T-cell (primary cell): ENCODE results near the gene RUSC1. TPM values are rescaled to one million over a fixed set of nuclear protein-coding genes. Genes with fewer than 3 reads are reported as not detected.
A peak's percentile ranks its signal among the peaks of the same experiment; 100 is the strongest.
"Not testable (repeated sequence)": the region's sequence is repeated elsewhere in the genome, so short reads cannot be mapped to it uniquely, and the experiment has no call there.

Source experiments
- ATAC-seq, 4 experiments: fragments of 200-7000 bp in 3 of 4; fragments of 150-1000 bp in 1 of 4; cut with Tn5 transposase; replicated peaks in 1 of 4; 1 replicate in 3 of 4; 2 replicates in 1 of 4; pipeline ENCODE4 v1.10.0; 2021; ENCODE audit warnings: moderate library complexity in 3 of 4, mild to moderate bottlenecking in 2 of 4, moderate number of reproducible peaks in 1 of 4
- CTCF ChIA-PET, 2 donors: fragments of 300-600 bp; sonication (Branson Sonifier 250); formaldehyde crosslinking; loops; one replicate each; lab custom pipeline; 2022; ENCODE audit warnings: antibody characterized with exemption in 2 of 2; lab: Charles Lee
- POLR2A ChIA-PET, 2 donors: fragments of 300-600 bp; sonication (Branson Sonifier 250); formaldehyde crosslinking; loops; one replicate each; lab custom pipeline; 2022; ENCODE audit warnings: antibody characterized with exemption in 2 of 2; lab: Charles Lee
- DNase-seq, 35 experiments: peaks; one replicate each; pipeline versions ENCODE4 v3.0.0 to v3.0.0-alpha.2; 2013 to 2023
- H3K27ac ChIP-seq: one replicate; pipeline ENCODE4 v1.5.1; 2013; ENCODE audit warnings: low read length
- H3K27me3 ChIP-seq, 2 experiments: replicated peaks in 1 of 2; 1 replicate in 1 of 2; 2 replicates in 1 of 2; pipeline versions ENCODE4 v1.6.1 to v1.7.0; 2013; ENCODE audit warnings: low read length in 1 of 2, mixed read lengths in 1 of 2; ENCODE audit not compliant: control insufficient read depth in 2 of 2, insufficient read depth in 2 of 2; ENCODE audit errors: extremely low read depth in 1 of 2
- H3K36me3 ChIP-seq, 2 donors: 1 replicate in 1 of 2; 2 replicates in 1 of 2; pipeline versions ENCODE4 v1.6.1 to v1.7.0; 2013; ENCODE audit warnings: low read length in 1 of 2; ENCODE audit not compliant: control insufficient read depth in 2 of 2, insufficient read depth in 1 of 2; ENCODE audit errors: extremely low read depth in 1 of 2
- H3K4me1 ChIP-seq, 2 experiments: 1 replicate in 1 of 2; 2 replicates in 1 of 2; pipeline versions ENCODE4 v1.6.1 to v1.7.0; 2013; ENCODE audit warnings: low read length in 2 of 2, mixed read lengths in 1 of 2; ENCODE audit not compliant: insufficient read depth in 2 of 2, control insufficient read depth in 1 of 2; ENCODE audit errors: extremely low read depth in 1 of 2
- H3K4me3 ChIP-seq, 2 donors: 1 replicate in 1 of 2; 2 replicates in 1 of 2; pipeline versions ENCODE4 v1.5.1 to v1.7.0; 2013; ENCODE audit warnings: mild to moderate bottlenecking in 2 of 2, low read length in 1 of 2, moderate library complexity in 1 of 2; ENCODE audit not compliant: control insufficient read depth in 1 of 2; ENCODE audit errors: extremely low read depth in 1 of 2
- H3K9me3 ChIP-seq: 2 replicates; pipeline ENCODE4 v1.7.0; 2013
- H3K27ac Mint-ChIP-seq, 2 donors: one replicate each; pipeline ENCODE4 v1.8.0; 2020 to 2021; ENCODE audit warnings: mild to moderate bottlenecking in 2 of 2, mixed read lengths in 2 of 2
- H3K27me3 Mint-ChIP-seq, 2 donors: one replicate each; pipeline ENCODE4 v1.8.0; 2021 to 2022; ENCODE audit warnings: mixed read lengths in 2 of 2
- H3K36me3 Mint-ChIP-seq: one replicate; pipeline ENCODE4 v1.8.0; 2021; ENCODE audit warnings: mixed read lengths
- H3K4me1 Mint-ChIP-seq, 3 donors: one replicate each; pipeline ENCODE4 v1.8.0; 2020 to 2022; ENCODE audit warnings: mixed read lengths in 3 of 3, mild to moderate bottlenecking in 1 of 3
- H3K4me3 Mint-ChIP-seq, 3 donors: one replicate each; pipeline ENCODE4 v1.8.0; 2020 to 2022; ENCODE audit warnings: mild to moderate bottlenecking in 3 of 3, mixed read lengths in 3 of 3, moderate library complexity in 3 of 3
- H3K9me3 Mint-ChIP-seq, 3 donors: one replicate each; pipeline ENCODE4 v1.8.0; 2020 to 2022; ENCODE audit warnings: mixed read lengths in 3 of 3
- WGBS: methylation state at CpG from one replicate; pipeline ENCODE4 v1.1.5; 2013; ENCODE audit warnings: missing lambda C conversion rate; ENCODE audit not compliant: insufficient coverage; 5-methylcytosine and 5-hydroxymethylcytosine counted together
- total RNA-seq, 35 experiments: library from RNA in 6 of 35; stranded (reverse) in 6 of 35; fragments of 120-200 nt in 1 of 35; gene quantifications; one replicate each; pipeline versions ENCODE4 v1.2.1 to v1.2.4 and lab custom pipeline; 2013 to 2026

RUSC1 gene
- total RNA-seq, 5 donors from 2014 or later (not counting 1 experiment from before 2014, with no cell fraction given), result 14.4 to 25.2 (median 22.9) TPM

- Mint-ChIP-seq H3K4me3 (no peak overlapping the region), H3K4me1 (no peaks in the 10 kb centered on the region), H3K27me3 (peaks cover 0 to 3% of the 10 kb centered on the region in 2 donors), H3K36me3 (no peaks in the 10 kb centered on the region), H3K27ac (no peak overlapping the region), H3K9me3 (no peaks in the 10 kb centered on the region)
- Histone ChIP-seq H3K4me1 (no peaks in the 10 kb centered on the region), H3K27ac (no peak overlapping the region), H3K9me3 (no peaks in the 10 kb centered on the region), H3K27me3 (peaks cover 0 to 5% of the 10 kb centered on the region in 2 experiments), H3K36me3 (no peaks in the 10 kb centered on the region), H3K4me3 (no peak overlapping the region)
- 97% methylated on average over 17 of the region's 18 CpGs for WGBS
- ATAC-seq (no peak), DNase-seq (no peak)
- CTCF ChIA-PET, result no interaction called here
- POLR2A ChIA-PET, result no interaction called here
Observed at GRCh38 chr1:155285631-155286044, 35.1 kb upstream of the RUSC1 start.

DNA sequence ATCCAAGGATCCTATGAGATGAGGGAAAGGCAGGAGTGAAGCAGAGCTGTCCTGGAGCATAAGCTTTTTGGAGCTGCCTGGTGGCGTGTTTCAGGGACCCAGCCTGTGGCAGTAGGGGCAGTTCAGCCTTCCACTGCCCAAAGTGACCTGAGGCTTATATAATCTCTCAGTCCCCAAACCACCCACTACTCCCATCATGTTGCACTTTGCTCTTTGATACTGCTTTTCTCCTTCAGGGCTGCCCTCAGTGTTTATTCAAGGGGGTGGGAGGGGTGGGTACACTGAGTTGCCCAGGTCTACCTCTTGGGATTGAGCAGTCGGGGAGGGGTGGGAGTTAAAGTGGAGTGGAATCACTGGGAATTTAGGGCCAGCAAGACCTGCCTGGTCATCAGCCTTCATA lies 34.1 kb upstream of the RUSC1 start:
- Mint-ChIP-seq H3K27me3 (peaks cover 0 to 3% of the 10 kb centered on the region in 2 donors), H3K36me3 (no peaks in the 10 kb centered on the region), H3K9me3 (no peaks in the 10 kb centered on the region), H3K4me3 (no peak overlapping the region), H3K27ac (no peak overlapping the region), H3K4me1 (no peaks in the 10 kb centered on the region)
- no peaks in the 10 kb centered on the region for H3K4me1 ChIP-seq
- DNase-seq (no peak), ATAC-seq (no peak)
- H3K27ac ChIP-seq, result no peak overlapping the region
- WGBS, result 100% methylated on average over 1 of the region's 2 CpGs
- CTCF ChIA-PET, result no interaction called here
- no peak overlapping the region for H3K4me3 ChIP-seq
- H3K36me3 ChIP-seq, result no peaks in the 10 kb centered on the region
- peaks cover 0 to 9% of the 10 kb centered on the region in 2 experiments for H3K27me3 ChIP-seq
- H3K9me3 ChIP-seq, result no peaks in the 10 kb centered on the region
- POLR2A ChIA-PET, result no interaction called here

DNA sequence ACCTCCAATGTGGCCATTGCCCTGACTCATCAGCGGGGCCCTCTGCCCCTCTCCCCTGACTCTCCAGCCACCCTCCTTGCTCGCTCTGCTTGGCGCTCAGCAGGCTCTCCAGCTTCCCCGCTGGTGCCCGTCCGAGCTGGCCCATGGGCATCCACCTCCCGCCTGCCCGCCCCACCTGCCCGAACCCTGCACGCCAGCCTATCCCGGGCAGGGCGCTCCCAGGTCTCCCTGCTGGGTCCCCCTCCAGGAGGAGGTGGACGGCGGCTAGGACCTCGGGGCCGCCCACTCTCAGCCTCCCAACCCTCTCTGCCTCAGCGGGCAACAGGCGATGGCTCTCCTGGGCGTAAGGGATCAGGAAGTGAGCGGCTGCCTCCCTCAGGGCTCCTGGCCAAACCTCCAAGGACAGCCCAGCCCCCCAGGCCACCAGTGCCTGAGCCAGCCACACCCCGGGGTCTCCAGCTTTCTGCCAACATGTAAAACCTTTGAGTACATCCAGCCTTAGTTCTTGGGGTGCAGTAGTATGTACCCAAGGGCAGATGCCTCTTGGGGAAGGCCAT lies 32.6 kb upstream of the RUSC1 start:
- WGBS, result 88% methylated on average over 18 of the region's 21 CpGs
- H3K4me3 ChIP-seq, result no peak overlapping the region
- DNase-seq (no peak), ATAC-seq (no peak)
- Mint-ChIP-seq H3K27ac (no peak overlapping the region), H3K27me3 (peaks cover 0 to 3% of the 10 kb centered on the region in 2 donors), H3K36me3 (no peaks in the 10 kb centered on the region), H3K4me1 (no peaks in the 10 kb centered on the region), H3K9me3 (no peaks in the 10 kb centered on the region), H3K4me3 (no peak overlapping the region)
- no peak overlapping the region for H3K27ac ChIP-seq
- no peaks in the 10 kb centered on the region for H3K36me3 ChIP-seq
- H3K9me3 ChIP-seq, result no peaks in the 10 kb centered on the region
- CTCF ChIA-PET, result interaction anchor here in 1 of 2 donors (0.6 kb wide), 1 partner anchor 22 kb away, joined by 6 read pairs; no protein-coding TSS in a partner anchor
- POLR2A ChIA-PET, result no interaction called here
- H3K4me1 ChIP-seq, result no peaks in the 10 kb centered on the region
- H3K27me3 ChIP-seq, result peaks cover 0 to 16% of the 10 kb centered on the region in 2 experiments

- not testable (repeated sequence) for DNase-seq, H3K36me3 Mint-ChIP-seq
Observed at GRCh38 chr1:155291006-155291405, 29.7 kb upstream of the RUSC1 start.

DNA sequence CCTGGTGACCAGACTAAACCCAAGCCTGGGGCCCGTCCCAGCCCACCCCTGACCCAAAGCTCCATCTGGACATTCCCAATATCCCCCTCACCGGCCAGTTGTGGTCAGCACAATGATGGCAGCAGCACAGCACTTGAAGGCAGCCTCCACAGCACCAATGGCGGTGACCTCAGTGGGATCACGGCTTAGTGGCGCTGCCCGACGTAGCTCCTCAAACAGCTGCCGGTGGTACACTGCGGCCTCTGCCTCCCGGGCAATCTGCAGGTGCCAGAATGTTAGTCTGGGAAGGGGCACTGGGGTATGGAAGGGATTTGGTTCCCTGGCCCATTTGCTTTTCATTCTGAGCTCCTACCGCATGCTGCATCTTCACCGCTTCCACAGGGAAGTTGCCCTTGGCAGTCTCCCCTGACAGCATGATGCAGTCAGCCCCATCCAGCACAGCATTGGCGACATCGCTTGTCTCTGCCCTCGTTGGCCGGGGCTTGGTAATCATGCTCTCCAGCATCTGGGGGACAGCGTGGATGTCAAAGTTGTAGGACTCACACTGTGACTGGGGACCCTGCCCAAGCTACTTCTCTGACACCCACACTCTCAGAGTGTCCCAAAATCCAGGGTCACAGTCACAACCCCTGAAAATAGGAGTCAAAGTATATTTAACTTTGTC lies 27.5 kb upstream of the RUSC1 start:
- CTCF ChIA-PET, result no interaction called here
- DNase-seq (no peak), ATAC-seq (no peak)
- POLR2A ChIA-PET, result interaction anchor here in 1 of 2 donors (0.6 kb wide), 1 partner anchor 184 kb away, joined by 3 read pairs; no protein-coding TSS in a partner anchor
- Mint-ChIP-seq H3K27me3 (peaks cover 30 to 40% of the 10 kb centered on the region in 2 donors), H3K9me3 (no peaks in the 10 kb centered on the region), H3K4me1 (peaks cover 4 to 6% (median 5%) of the 10 kb centered on the region in 3 donors), H3K4me3 (no peak overlapping the region), H3K27ac (no peak overlapping the region), H3K36me3 (no peaks in the 10 kb centered on the region)
- Histone ChIP-seq H3K36me3 (no peaks in the 10 kb centered on the region), H3K27ac (no peak overlapping the region), H3K27me3 (peaks cover 7 to 48% of the 10 kb centered on the region in 2 experiments), H3K9me3 (no peaks in the 10 kb centered on the region), H3K4me1 (peaks cover 0 to 7% of the 10 kb centered on the region in 2 experiments), H3K4me3 (no peak overlapping the region)
- 91% methylated on average over 16 of the region's 17 CpGs for whole genome bisulfite sequencing

More at GRCh38 chr1:155291006-155291405, 29.7 kb upstream of the RUSC1 start:
- H3K9me3 Mint-ChIP-seq, POLR2A ChIA-PET, H3K27ac Mint-ChIP-seq, H3K4me1 ChIP-seq, H3K36me3 ChIP-seq, H3K9me3 ChIP-seq, H3K4me3 Mint-ChIP-seq, H3K27ac ChIP-seq, CTCF ChIA-PET, ATAC-seq, H3K4me1 Mint-ChIP-seq, H3K4me3 ChIP-seq: not testable (repeated sequence)
- H3K27me3 ChIP-seq, result peaks cover 5 to 45% of the 10 kb centered on the region in 2 experiments
- peaks cover 13 to 26% of the 10 kb centered on the region in 2 donors for H3K27me3 Mint-ChIP-seq
- WGBS, result 86% methylated on average over 3 of the region's 10 CpGs

- Mint-ChIP-seq H3K27me3 (peaks cover 30 to 42% of the 10 kb centered on the region in 2 donors), H3K4me1 (peaks cover 4 to 6% (median 5%) of the 10 kb centered on the region in 3 donors), H3K9me3 (no peaks in the 10 kb centered on the region), H3K27ac (peak overlapping the region in 1 of 2 donors; percentile 31), H3K36me3 (no peaks in the 10 kb centered on the region), H3K4me3 (no peak overlapping the region)
- Histone ChIP-seq H3K4me3 (no peak overlapping the region), H3K36me3 (no peaks in the 10 kb centered on the region), H3K27ac (no peak overlapping the region), H3K4me1 (peaks cover 0 to 7% of the 10 kb centered on the region in 2 experiments), H3K9me3 (no peaks in the 10 kb centered on the region), H3K27me3 (peaks cover 7 to 48% of the 10 kb centered on the region in 2 experiments)
- ChIA-PET POLR2A (no interaction called here), CTCF (no interaction called here)
- 38% methylated on average over 38 of the region's 46 CpGs for WGBS
- ATAC-seq (no peak), DNase-seq (no peak)
Observed at GRCh38 chr1:155294520-155295182, 26.0 kb upstream of the RUSC1 start.
